IMR-90 (cell line): Measurements from ENCODE around the gene TVP23C. TPM values are rescaled to one million over a fixed set of nuclear protein-coding genes. Genes with fewer than 3 reads are reported as not detected.

Source experiments
- ATAC-seq: fragments of 200-7000 bp; cut with Tn5 transposase; 2 replicates; pipeline ENCODE4 v1.9.1; 2020; ENCODE audit warnings: low read depth, mild to moderate bottlenecking, moderate library complexity
- BruUV-seq: library from RNA; stranded (reverse); fragments of 400-500 nt; replicated peaks from 2 replicates; lab custom pipeline; 2021; lab: Mats Ljungman, UMichigan
- CTCF ChIA-PET: fragments of 300-600 bp; formaldehyde crosslinking; extraction: SDS; loops from one replicate; lab custom pipeline; 2021; ENCODE audit warnings: antibody characterized with exemption; lab: Yijun Ruan, JAX
- POLR2A ChIA-PET: fragments of 300-600 bp; sonication (Branson Sonifier 250); formaldehyde crosslinking; loops from one replicate; lab custom pipeline; 2022; ENCODE audit warnings: antibody characterized with exemption; ENCODE audit not compliant: unreplicated experiment; lab: Charles Lee
- DNase-seq: peaks from one replicate; pipeline ENCODE4 v3.0.0; 2013
- H2AFZ ChIP-seq: replicated peaks from 2 replicates; pipeline ENCODE3; 2013; ENCODE audit warnings: low read length, mild to moderate bottlenecking; ENCODE audit not compliant: poor library complexity
- H2AK5ac ChIP-seq: 2 replicates; pipeline ENCODE4 v1.6.1; 2013; ENCODE audit warnings: low read depth, low read length, inconsistent platforms
- H2AK9ac ChIP-seq: replicated peaks from 2 replicates; pipeline ENCODE3; 2013; ENCODE audit warnings: mild to moderate bottlenecking, low read depth, low read length, moderate library complexity; ENCODE audit not compliant: poor library complexity
- H2BK120ac ChIP-seq: 2 replicates; pipeline ENCODE4 v1.6.1; 2013; ENCODE audit warnings: low read depth, low read length, inconsistent platforms
- H2BK15ac ChIP-seq: 3 replicates; pipeline ENCODE4 v1.6.1; 2013; ENCODE audit warnings: low read depth, low read length, inconsistent platforms
- H2BK20ac ChIP-seq: 2 replicates; pipeline ENCODE4 v1.6.1; 2013; ENCODE audit warnings: low read depth, mild to moderate bottlenecking, inconsistent platforms, low read length, moderate library complexity
- H2BK5ac ChIP-seq: 2 replicates; pipeline ENCODE4 v1.6.1; 2013; ENCODE audit warnings: mild to moderate bottlenecking, low read depth, low read length, inconsistent platforms; ENCODE audit not compliant: poor library complexity, severe bottlenecking
- H3K14ac ChIP-seq: replicated peaks from 2 replicates; pipeline ENCODE4 v1.6.1; 2013; ENCODE audit warnings: low read depth, low read length, inconsistent platforms
- H3K18ac ChIP-seq: 2 replicates; pipeline ENCODE4 v1.6.1; 2013; ENCODE audit warnings: low read depth, low read length, control low read depth
- H3K23ac ChIP-seq: 2 replicates; pipeline ENCODE4 v1.6.1; 2013; ENCODE audit warnings: low read depth, low read length, inconsistent platforms
- H3K27ac ChIP-seq: 2 replicates; pipeline ENCODE4 v1.5.1; 2013; ENCODE audit warnings: mild to moderate bottlenecking, control low read depth, low read length; ENCODE audit not compliant: insufficient read depth
- H3K27me3 ChIP-seq: 2 replicates; pipeline ENCODE4 v1.6.1; 2013; ENCODE audit warnings: low read length; ENCODE audit not compliant: control insufficient read depth, insufficient read depth
- H3K36me3 ChIP-seq: 2 replicates; pipeline ENCODE4 v1.6.1; 2013; ENCODE audit warnings: low read length, mixed read lengths; ENCODE audit not compliant: control insufficient read depth, insufficient read depth
- H3K4ac ChIP-seq: 2 replicates; pipeline ENCODE4 v1.6.1; 2013; ENCODE audit warnings: low read depth, low read length, inconsistent platforms
- H3K4me1 ChIP-seq: 2 replicates; pipeline ENCODE4 v1.6.1; 2013; ENCODE audit warnings: low read length, mixed read lengths; ENCODE audit not compliant: control insufficient read depth, insufficient read depth
- H3K4me2 ChIP-seq: 2 replicates; pipeline ENCODE4 v1.6.1; 2013; ENCODE audit warnings: low read depth, mild to moderate bottlenecking, control low read depth, low read length, moderate library complexity
- H3K4me3 ChIP-seq: 2 replicates; pipeline ENCODE4 v1.5.1; 2013; ENCODE audit warnings: low read depth, mild to moderate bottlenecking, control low read depth, low read length, moderate library complexity; ENCODE audit not compliant: insufficient read depth
- H3K56ac ChIP-seq: 2 replicates; pipeline ENCODE4 v1.6.1; 2013; ENCODE audit warnings: low read length, inconsistent platforms; ENCODE audit not compliant: insufficient read depth; ENCODE audit errors: extremely low read depth
- H3K79me1 ChIP-seq, 2 experiments: 2 replicates each; pipeline ENCODE4 v1.6.1; 2013; ENCODE audit warnings: low read length in 2 of 2, inconsistent platforms in 1 of 2, low read depth in 1 of 2
- H3K9ac ChIP-seq: 2 replicates; pipeline ENCODE4 v1.6.1; 2013; ENCODE audit warnings: low read depth, low read length, control low read depth
- H3K9me1 ChIP-seq: 2 replicates; pipeline ENCODE4 v1.6.1; 2013; ENCODE audit warnings: low read length, inconsistent platforms; ENCODE audit not compliant: insufficient read depth
- H3K9me3 ChIP-seq: 2 replicates; pipeline ENCODE4 v1.6.1; 2013; ENCODE audit warnings: low read length; ENCODE audit not compliant: control insufficient read depth, insufficient read depth
- H4K20me1 ChIP-seq: 2 replicates; pipeline ENCODE4 v1.6.1; 2013; ENCODE audit warnings: low read length, inconsistent platforms; ENCODE audit not compliant: insufficient read depth
- H4K5ac ChIP-seq: 2 replicates; pipeline ENCODE4 v1.6.1; 2013; ENCODE audit warnings: mild to moderate bottlenecking, low read depth, low read length, control low read depth
- H4K8ac ChIP-seq, 2 experiments: 2 replicates each; pipeline ENCODE4 v1.6.1; 2013; ENCODE audit warnings: low read depth in 2 of 2, low read length in 2 of 2, control low read depth in 1 of 2, inconsistent platforms in 1 of 2
- H4K91ac ChIP-seq: 2 replicates; pipeline ENCODE4 v1.6.1; 2013; ENCODE audit warnings: low read depth, low read length, inconsistent platforms; ENCODE audit not compliant: insufficient read depth
- POLR2A ChIP-seq: IDR thresholded peaks from 2 replicates; pipeline ENCODE4 v1.6.1; 2012; ENCODE audit warnings: mild to moderate bottlenecking, low read depth, low read length
- WGBS, 2 experiments: methylation state at CpG; one replicate each; pipeline versions ENCODE4 v1.1.5 to v1.1.7; 2013; ENCODE audit warnings: missing lambda C conversion rate in 2 of 2; ENCODE audit not compliant: insufficient read length in 1 of 2; ENCODE audit errors: extremely low coverage in 2 of 2; 5-methylcytosine and 5-hydroxymethylcytosine counted together
- dilution Hi-C: fragments of 300-500 bp; cut with HindIII; formaldehyde crosslinking; loops from one replicate; pipeline ENCODE4 v1.14.3; 2018; ENCODE audit warnings: low sequenced_read_pairs; ENCODE audit not compliant: unreplicated experiment
- in situ Hi-C: fragments of 300-500 bp; cut with MboI; formaldehyde crosslinking; loops from 3 replicates; pipeline ENCODE4 v1.14.3; 2019; ENCODE audit warnings: low sequenced_read_pairs, inconsistent platforms, mixed read lengths
- intact Hi-C: fragments of 100-400 bp; cut with micrococcal nuclease; formaldehyde crosslinking; loops from 2 replicates; pipeline ENCODE4 v1.10.0; 2022
- polyA plus RNA-seq, 3 experiments: library from polyadenylated mRNA; depleted of rRNA; stranded (reverse); fragments of >200 nt; gene quantifications; 2 replicates each; pipeline ENCODE4 v1.2.3, GENCODE V29; 2012; ENCODE audit warnings: low replicate concordance in 1 of 3
- total RNA-seq: library from RNA; depleted of rRNA; stranded (reverse); fragments of >200 nt; gene quantifications from 2 replicates; pipeline ENCODE4 v1.2.3, GENCODE V29; 2012

The TVP23C gene
- total and polyA plus RNA-seq, 2 of the 4 experiments (the other 2 are of a cell fraction) = 7.5 to 12.0 TPM

DNA sequence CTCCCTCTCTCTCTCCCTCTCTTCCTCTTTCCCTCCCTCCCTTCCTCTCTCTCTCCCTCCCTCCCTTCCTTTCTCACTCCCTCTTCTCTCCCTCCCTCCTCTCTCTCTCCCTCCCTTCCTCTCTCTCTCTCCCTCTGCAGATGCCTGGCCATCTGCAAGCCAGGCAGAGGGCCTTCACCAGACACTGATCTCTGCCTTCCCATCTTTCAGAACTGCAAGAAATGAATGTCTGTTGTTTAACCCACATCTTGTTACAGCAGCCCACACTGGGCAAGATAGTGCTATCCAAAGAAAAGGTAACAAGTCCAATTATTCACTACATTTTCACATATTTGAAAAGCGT lies 69.6 kb downstream of the TVP23C start:
- dilution Hi-C loops = no loop called here
- H3K56ac ChIP-seq = no peak overlapping the region
- POLR2A ChIA-PET = no interaction called here

More for the DNA sequence above, 69.6 kb downstream of the TVP23C start:
- ATAC-seq (no peak), DNase-seq (no peak)
- Histone ChIP-seq H3K23ac (no peak overlapping the region), H3K27me3 (no peaks in the 10 kb centered on the region), H3K18ac (no peak overlapping the region), H3K4me1 (peaks cover 4% of the 10 kb centered on the region), H3K4ac (no peak overlapping the region), H3K79me1 (peaks cover 0 to 4% of the 10 kb centered on the region in 2 experiments; a peak in 1 of 4 replicates), H2AK5ac (no peak overlapping the region), H3K4me2 (no peak overlapping the region), H3K27ac (no peak overlapping the region), H3K4me3 (no peak overlapping the region), H4K5ac (no peak overlapping the region), H2BK15ac (no peak overlapping the region), H4K20me1 (no peaks in the 10 kb centered on the region), H3K36me3 (peaks cover 5% of the 10 kb centered on the region), H2AFZ (no peak overlapping the region), H3K14ac (no peak overlapping the region), H3K9me3 (no peaks in the 10 kb centered on the region), H2BK20ac (no peak overlapping the region), H3K9me1 (peaks cover 17% of the 10 kb centered on the region), H2BK120ac (no peak overlapping the region), H2AK9ac (no peak overlapping the region), H4K8ac (no peak overlapping the region), H3K9ac (no peak overlapping the region), H2BK5ac (no peak overlapping the region), H4K91ac (no peak overlapping the region)
- CTCF ChIA-PET = interaction anchor here (1.0 kb wide), 1 partner anchor 9 kb away, joined by 3 read pairs; no protein-coding TSS in a partner anchor
- intact Hi-C loops = no loop called here
- BruUV-seq = no TSS peak
- in situ Hi-C loops = no loop called here
- WGBS, 2 experiments = no CpG with 5 or more reads among the region's 1 CpG
- no peak for TF ChIP-seq POLR2A
